SK-N-SH (cell line): Measurements from ENCODE around the gene HP. TPM values are rescaled to one million over a fixed set of nuclear protein-coding genes. Genes with fewer than 3 reads are reported as not detected.

Experiments used
- CTCF ChIA-PET: fragments of 300-600, 350-600 bp; formaldehyde crosslinking; extraction: SDS; loops from one replicate; lab custom pipeline; 2021; lab: Yijun Ruan, JAX
- POLR2A ChIA-PET: fragments of 350-600 bp; sonication (Branson Sonifier 250); formaldehyde crosslinking; extraction: SDS; loops from one replicate; lab custom pipeline; 2020; ENCODE audit warnings: antibody characterized with exemption, inconsistent platforms; lab: Yijun Ruan, JAX
- DNase-seq: peaks from one replicate; pipeline ENCODE4 v3.0.0; 2012
- H2AFZ ChIP-seq: fragments of 200-600 bp; sonication (generic); 2 replicates; pipeline ENCODE4 v1.8.1; 2016; ENCODE audit warnings: antibody characterized with exemption, mild to moderate bottlenecking, low read depth
- H3F3A ChIP-seq: fragments of 200-600 bp; sonication (generic); replicated peaks from 2 replicates; pipeline ENCODE3; 2016; ENCODE audit warnings: antibody characterized with exemption, mild to moderate bottlenecking; ENCODE audit not compliant: insufficient read depth
- H3K27ac ChIP-seq, 2 experiments: fragments of 200-500 bp in 1 of 2; fragments of 200-600 bp in 1 of 2; sonication (Bioruptor generic) in 1 of 2; sonication (generic), shearing (Covaris generic) in 1 of 2; 2 replicates each; pipeline versions ENCODE4 v1.5.1 to v1.6.1; 2014 to 2016; ENCODE audit warnings: low read depth in 2 of 2, inconsistent platforms in 1 of 2, low read length in 1 of 2, mild to moderate bottlenecking in 1 of 2, mixed read lengths in 1 of 2
- H3K27me3 ChIP-seq: fragments of 200-600 bp; sonication (generic), shearing (Covaris generic); 2 replicates; pipeline ENCODE4 v1.6.1; 2016; ENCODE audit warnings: mixed run types; ENCODE audit not compliant: insufficient read depth
- H3K36me3 ChIP-seq, 2 experiments: fragments of 200-500 bp in 1 of 2; fragments of 200-600 bp in 1 of 2; sonication (Bioruptor generic) in 1 of 2; sonication (generic) in 1 of 2; replicated peaks in 1 of 2; 2 replicates each; pipeline versions ENCODE3 to v1.5.1; 2014 to 2016; ENCODE audit warnings: low read length in 1 of 2, mild to moderate bottlenecking in 1 of 2; ENCODE audit not compliant: insufficient read depth in 2 of 2, control insufficient read depth in 1 of 2
- H3K4me1 ChIP-seq, 2 experiments: fragments of 200-500 bp in 1 of 2; fragments of 200-600 bp in 1 of 2; sonication (Bioruptor generic) in 1 of 2; sonication (generic), shearing (Covaris generic) in 1 of 2; 2 replicates each; pipeline versions ENCODE4 v1.5.1 to v1.6.1; 2014 to 2016; ENCODE audit warnings: low read depth in 1 of 2, low read length in 1 of 2, mixed run types in 1 of 2; ENCODE audit not compliant: insufficient read depth in 2 of 2, control insufficient read depth in 1 of 2
- H3K4me2 ChIP-seq: fragments of 200-600 bp; sonication (generic), shearing (Covaris generic); 2 replicates; pipeline ENCODE4 v1.6.1; 2017; ENCODE audit warnings: mixed run types
- H3K4me3 ChIP-seq, 2 experiments: fragments of 200-500 bp in 1 of 2; fragments of 200-600 bp in 1 of 2; sonication (Bioruptor generic) in 1 of 2; sonication (generic), shearing (Covaris generic) in 1 of 2; 2 replicates each; pipeline versions ENCODE4 v1.5.1 to v1.8.1; 2014 to 2016; ENCODE audit warnings: low read depth in 2 of 2, inconsistent platforms in 1 of 2, low read length in 1 of 2, mild to moderate bottlenecking in 1 of 2, mixed read lengths in 1 of 2, moderate library complexity in 1 of 2
- H3K79me2 ChIP-seq: fragments of 200-600 bp; sonication (generic); 2 replicates; pipeline ENCODE4 v1.8.1; 2017; ENCODE audit warnings: mild to moderate bottlenecking; ENCODE audit not compliant: insufficient read depth
- H3K9ac ChIP-seq: fragments of 200-600 bp; sonication (generic); 2 replicates; pipeline ENCODE4 v1.6.1; 2017; ENCODE audit warnings: mixed run types
- H3K9me2 ChIP-seq: fragments of 200-600 bp; sonication (generic); 2 replicates; pipeline ENCODE4 v1.6.1; 2017; ENCODE audit warnings: mixed run types
- H3K9me3 ChIP-seq: fragments of 200-600 bp; sonication (generic); 2 replicates; pipeline ENCODE4 v1.6.1; 2017; ENCODE audit warnings: mixed run types, mild to moderate bottlenecking, moderate library complexity
- H4K20me1 ChIP-seq: fragments of 200-600 bp; sonication (generic); 2 replicates; pipeline ENCODE4 v1.6.1; 2017; ENCODE audit warnings: mild to moderate bottlenecking, mixed run types; ENCODE audit not compliant: insufficient read depth
- EZH2phosphoT487 ChIP-seq: fragments of 200-600 bp; sonication (generic); IDR thresholded peaks from 2 replicates; pipeline ENCODE4 v1.6.1; 2017; ENCODE audit warnings: low read depth, mixed run types, mild to moderate bottlenecking, antibody characterized with exemption, moderate library complexity, borderline replicate concordance
- FOSL2 ChIP-seq: IDR thresholded peaks from 2 replicates; pipeline ENCODE4 v1.4.0; 2012; ENCODE audit warnings: low read depth, mild to moderate bottlenecking, moderate library complexity, borderline replicate concordance
- GABPA ChIP-seq: IDR thresholded peaks from 2 replicates; pipeline ENCODE4 v1.4.0; 2012; ENCODE audit warnings: low read depth, mild to moderate bottlenecking
- NRF1 ChIP-seq: IDR thresholded peaks from 2 replicates; pipeline ENCODE4 v1.6.1; 2012; ENCODE audit warnings: low read depth, mild to moderate bottlenecking, low read length
- RFX5 ChIP-seq: IDR thresholded peaks from 2 replicates; pipeline ENCODE4 v1.6.1; 2012; ENCODE audit warnings: mild to moderate bottlenecking, improper control_type of control experiment, low read length
- TCF12 ChIP-seq: IDR thresholded peaks from 2 replicates; pipeline ENCODE4 v1.4.0; 2012
- TEAD4 ChIP-seq: IDR thresholded peaks from 2 replicates; pipeline ENCODE4 v1.4.0; 2012; ENCODE audit warnings: mild to moderate bottlenecking, borderline replicate concordance; ENCODE audit not compliant: insufficient read depth
- YY1 ChIP-seq: IDR thresholded peaks from 2 replicates; pipeline ENCODE4 v1.4.0; 2012; ENCODE audit warnings: low read depth, mild to moderate bottlenecking
- WGBS: methylation state at CpG from one replicate; pipeline ENCODE4 v1.1.6; 2017; ENCODE audit warnings: low lambda C conversion rate; 5-methylcytosine and 5-hydroxymethylcytosine counted together
- polyA plus RNA-seq, 3 experiments: library from polyadenylated mRNA; depleted of rRNA; stranded (reverse); fragments of >200 nt; gene quantifications; 2 replicates each; pipeline ENCODE4 v1.2.3, GENCODE V29; 2012
- TF ChIP-seq, protein P1 (sequence below): IDR thresholded peaks from 2 replicates; pipeline ENCODE4 v1.4.0; 2012; ENCODE audit warnings: low read depth, borderline replicate concordance
- TF ChIP-seq, protein P2 (sequence below): IDR thresholded peaks from 2 replicates; pipeline ENCODE4 v1.6.1; 2012; ENCODE audit warnings: mild to moderate bottlenecking, low read depth, low read length, moderate library complexity

The HP gene
- polyA plus RNA-seq, 1 of the 3 experiments (the other 2 are of a cell fraction), result not detected

DNA sequence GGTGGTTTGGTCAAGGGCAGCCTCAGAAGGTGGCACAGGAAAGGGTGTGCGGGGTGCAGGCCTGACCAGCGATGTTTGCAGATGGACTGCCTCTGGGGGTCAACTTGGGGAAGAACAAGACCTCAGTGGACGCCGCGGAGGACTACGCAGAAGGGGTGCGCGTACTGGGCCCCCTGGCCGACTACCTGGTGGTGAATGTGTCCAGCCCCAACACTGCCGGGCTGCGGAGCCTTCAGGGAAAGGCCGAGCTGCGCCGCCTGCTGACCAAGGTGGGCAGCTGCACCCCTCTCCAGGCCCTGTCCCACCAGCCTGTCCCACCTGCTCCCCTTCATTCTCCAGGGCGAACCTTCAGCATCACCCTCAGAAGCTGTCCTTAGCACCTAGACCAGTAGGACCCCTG lies 33.3 kb upstream of the HP start:
- H3K4me3 ChIP-seq, result no peak overlapping the region; a peak in 1 of 4 replicates
- peaks cover 0 to 42% of the 10 kb centered on the region in 2 experiments for H3K36me3 ChIP-seq
- no peaks in the 10 kb centered on the region for H3K4me1 ChIP-seq
- ChIA-PET CTCF (no interaction called here), POLR2A (no interaction called here)
- H4K20me1 ChIP-seq, result no peaks in the 10 kb centered on the region
- no peak overlapping the region for H3K9ac ChIP-seq
- H3K4me2 ChIP-seq, result no peak overlapping the region
- TF ChIP-seq YY1, result no peak
- TF ChIP-seq, protein P1, sequence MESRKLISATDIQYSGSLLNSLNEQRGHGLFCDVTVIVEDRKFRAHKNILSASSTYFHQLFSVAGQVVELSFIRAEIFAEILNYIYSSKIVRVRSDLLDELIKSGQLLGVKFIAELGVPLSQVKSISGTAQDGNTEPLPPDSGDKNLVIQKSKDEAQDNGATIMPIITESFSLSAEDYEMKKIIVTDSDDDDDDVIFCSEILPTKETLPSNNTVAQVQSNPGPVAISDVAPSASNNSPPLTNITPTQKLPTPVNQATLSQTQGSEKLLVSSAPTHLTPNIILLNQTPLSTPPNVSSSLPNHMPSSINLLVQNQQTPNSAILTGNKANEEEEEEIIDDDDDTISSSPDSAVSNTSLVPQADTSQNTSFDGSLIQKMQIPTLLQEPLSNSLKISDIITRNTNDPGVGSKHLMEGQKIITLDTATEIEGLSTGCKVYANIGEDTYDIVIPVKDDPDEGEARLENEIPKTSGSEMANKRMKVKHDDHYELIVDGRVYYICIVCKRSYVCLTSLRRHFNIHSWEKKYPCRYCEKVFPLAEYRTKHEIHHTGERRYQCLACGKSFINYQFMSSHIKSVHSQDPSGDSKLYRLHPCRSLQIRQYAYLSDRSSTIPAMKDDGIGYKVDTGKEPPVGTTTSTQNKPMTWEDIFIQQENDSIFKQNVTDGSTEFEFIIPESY, result no peak
- TF ChIP-seq TCF12, result no peak
- no peak for TF ChIP-seq NRF1
- TF ChIP-seq RFX5, result no peak
- TF ChIP-seq, protein P2, sequence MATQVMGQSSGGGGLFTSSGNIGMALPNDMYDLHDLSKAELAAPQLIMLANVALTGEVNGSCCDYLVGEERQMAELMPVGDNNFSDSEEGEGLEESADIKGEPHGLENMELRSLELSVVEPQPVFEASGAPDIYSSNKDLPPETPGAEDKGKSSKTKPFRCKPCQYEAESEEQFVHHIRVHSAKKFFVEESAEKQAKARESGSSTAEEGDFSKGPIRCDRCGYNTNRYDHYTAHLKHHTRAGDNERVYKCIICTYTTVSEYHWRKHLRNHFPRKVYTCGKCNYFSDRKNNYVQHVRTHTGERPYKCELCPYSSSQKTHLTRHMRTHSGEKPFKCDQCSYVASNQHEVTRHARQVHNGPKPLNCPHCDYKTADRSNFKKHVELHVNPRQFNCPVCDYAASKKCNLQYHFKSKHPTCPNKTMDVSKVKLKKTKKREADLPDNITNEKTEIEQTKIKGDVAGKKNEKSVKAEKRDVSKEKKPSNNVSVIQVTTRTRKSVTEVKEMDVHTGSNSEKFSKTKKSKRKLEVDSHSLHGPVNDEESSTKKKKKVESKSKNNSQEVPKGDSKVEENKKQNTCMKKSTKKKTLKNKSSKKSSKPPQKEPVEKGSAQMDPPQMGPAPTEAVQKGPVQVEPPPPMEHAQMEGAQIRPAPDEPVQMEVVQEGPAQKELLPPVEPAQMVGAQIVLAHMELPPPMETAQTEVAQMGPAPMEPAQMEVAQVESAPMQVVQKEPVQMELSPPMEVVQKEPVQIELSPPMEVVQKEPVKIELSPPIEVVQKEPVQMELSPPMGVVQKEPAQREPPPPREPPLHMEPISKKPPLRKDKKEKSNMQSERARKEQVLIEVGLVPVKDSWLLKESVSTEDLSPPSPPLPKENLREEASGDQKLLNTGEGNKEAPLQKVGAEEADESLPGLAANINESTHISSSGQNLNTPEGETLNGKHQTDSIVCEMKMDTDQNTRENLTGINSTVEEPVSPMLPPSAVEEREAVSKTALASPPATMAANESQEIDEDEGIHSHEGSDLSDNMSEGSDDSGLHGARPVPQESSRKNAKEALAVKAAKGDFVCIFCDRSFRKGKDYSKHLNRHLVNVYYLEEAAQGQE, result no peak
- TF ChIP-seq EZH2phosphoT487, result no peak
- no peak for TF ChIP-seq FOSL2
- no peak for TF ChIP-seq GABPA
- no peaks in the 10 kb centered on the region for H3K27me3 ChIP-seq
- no peaks in the 10 kb centered on the region for H3F3A ChIP-seq
- no peak overlapping the region for H3K27ac ChIP-seq
- no peak overlapping the region for H2AFZ ChIP-seq
- H3K9me2 ChIP-seq, result no peaks in the 10 kb centered on the region
- H3K9me3 ChIP-seq, result no peaks in the 10 kb centered on the region
- H3K79me2 ChIP-seq, result no peaks in the 10 kb centered on the region
- no peak for DNase-seq
- WGBS, result 96% methylated on average over 6 of the region's 15 CpGs

DNA sequence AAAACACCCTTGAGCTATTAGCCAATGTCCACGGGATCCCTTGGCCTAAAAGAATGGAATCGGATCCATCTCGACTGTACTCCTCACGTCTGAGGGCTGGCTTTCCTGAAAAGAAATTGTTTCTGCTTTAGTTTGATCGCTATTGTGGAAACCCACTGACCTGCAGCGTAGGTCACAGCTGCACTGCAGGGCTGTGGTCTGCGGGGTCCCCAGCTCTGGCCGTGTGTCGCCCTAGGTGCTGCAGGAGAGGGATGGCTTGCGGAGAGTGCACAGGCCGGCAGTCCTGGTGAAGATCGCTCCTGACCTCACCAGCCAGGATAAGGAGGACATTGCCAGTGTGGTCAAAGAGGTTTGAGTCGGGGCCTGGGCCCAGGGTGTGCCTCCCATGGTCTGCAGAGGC lies 32.2 kb upstream of the HP start:
- CTCF ChIA-PET, result no interaction called here
- no peaks in the 10 kb centered on the region for H4K20me1 ChIP-seq
- POLR2A ChIA-PET, result no interaction called here

More for the DNA sequence above, 32.2 kb upstream of the HP start:
- Histone ChIP-seq H3K4me1 (no peaks in the 10 kb centered on the region), H3K27ac (no peak overlapping the region), H3K36me3 (peaks cover 0 to 35% of the 10 kb centered on the region in 2 experiments), H3K79me2 (no peaks in the 10 kb centered on the region), H3F3A (no peaks in the 10 kb centered on the region), H3K4me3 (no peak overlapping the region), H3K9me2 (no peaks in the 10 kb centered on the region), H3K27me3 (no peaks in the 10 kb centered on the region), H3K9ac (no peak overlapping the region), H3K4me2 (no peak overlapping the region), H2AFZ (no peak overlapping the region), H3K9me3 (no peaks in the 10 kb centered on the region)
- WGBS, result 96% methylated on average over 6 of the region's 13 CpGs
- no peak for DNase-seq
- TF ChIP-seq EZH2phosphoT487 (no peak), TEAD4 (no peak), YY1 (no peak)
